ENCODE measurements around the gene MRPL58.
"Not testable (repeated sequence)": the region's sequence is repeated elsewhere in the genome, so short reads cannot be mapped to it uniquely, and the experiment has no call there.

Gene MRPL58

GRCh38 chr17:75012096-75012345, 449 bp upstream of the MRPL58 start:
- DNase-seq, result peak in 4 of 56 donors; percentile 41 to 57 (median 52)

DNA sequence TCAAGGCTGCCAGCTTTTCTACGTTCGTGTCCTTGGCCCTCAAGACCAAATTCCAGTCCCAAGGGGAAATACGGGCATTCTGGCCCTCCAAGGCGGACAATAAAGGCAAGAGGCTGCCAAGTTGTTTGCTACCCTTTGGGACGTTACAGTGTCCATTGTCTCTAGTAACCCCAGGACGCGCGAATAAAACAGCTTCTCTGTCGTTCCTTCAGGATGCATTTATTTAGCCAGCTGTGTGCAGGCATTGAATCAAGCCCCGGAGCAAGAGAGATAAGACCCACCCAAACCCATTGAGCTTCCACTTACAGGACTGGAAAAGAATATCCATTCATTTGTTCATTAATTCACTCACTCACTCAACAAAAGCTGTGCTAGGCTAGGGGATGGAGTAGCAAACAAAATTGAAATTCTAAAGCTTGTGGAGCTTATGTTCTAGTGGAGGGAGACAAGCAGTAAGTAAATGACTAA, 656 bp downstream of the MRPL58 start:
- no peak for DNase-seq

DNA sequence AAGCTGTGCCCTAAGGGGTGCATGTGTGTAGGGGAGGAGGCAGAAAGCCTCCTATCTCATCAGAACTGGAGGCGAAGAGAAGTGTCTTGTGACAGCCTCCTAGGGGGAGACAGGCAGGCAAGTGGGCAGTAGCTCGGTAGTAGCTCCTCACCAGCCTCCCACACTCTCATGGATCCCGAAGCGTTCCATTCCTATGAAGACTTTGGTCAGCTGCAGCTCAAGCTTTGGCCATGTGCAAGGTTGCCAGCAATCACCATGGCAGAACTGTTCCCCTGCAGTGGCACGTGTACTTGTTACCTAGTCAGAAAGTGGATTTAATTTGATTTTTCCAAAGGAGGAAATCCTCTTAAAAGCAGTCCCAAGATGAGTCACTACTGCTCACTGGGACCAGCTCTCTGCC, 6.7 kb downstream of the MRPL58 start:
- peak in 4 of 56 donors; percentile 11 to 23 (median 15) for DNase-seq

DNA sequence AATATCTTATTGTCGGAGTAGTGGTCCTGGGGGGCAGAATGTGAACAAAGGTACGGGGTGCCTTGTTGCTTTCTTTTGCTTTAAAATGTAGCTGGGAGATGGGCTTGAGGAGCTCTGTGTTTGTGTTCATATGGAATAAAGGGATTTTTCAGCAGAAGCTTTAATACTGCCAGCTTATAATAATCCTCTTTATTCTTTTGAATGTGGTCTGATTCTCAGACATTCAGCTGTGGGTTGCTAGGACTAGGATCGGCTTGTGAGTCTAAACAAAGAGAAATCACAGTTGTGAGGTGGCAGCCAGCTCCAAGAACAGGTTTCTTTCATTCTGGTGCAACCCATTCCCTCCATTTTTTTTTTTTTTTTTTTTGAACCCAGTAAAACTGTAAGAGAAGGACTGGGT, 7.2 kb downstream of the MRPL58 start:
- peak in 2 of 56 donors; percentile 18 to 25 for DNase-seq

- DNase-seq, result peak in 22 of 56 donors; percentile 15 to 75 (median 44)
These were observed 8.1 kb downstream of the MRPL58 start for GRCh38 chr17:75020331-75021110.

GRCh38 chr17:75024686-75025397, 12.4 kb downstream of the MRPL58 start:
- no peak for DNase-seq

- not testable (repeated sequence) for DNase-seq
These were observed 12.9 kb downstream of the MRPL58 start for GRCh38 chr17:75025398-75025734.

DNA sequence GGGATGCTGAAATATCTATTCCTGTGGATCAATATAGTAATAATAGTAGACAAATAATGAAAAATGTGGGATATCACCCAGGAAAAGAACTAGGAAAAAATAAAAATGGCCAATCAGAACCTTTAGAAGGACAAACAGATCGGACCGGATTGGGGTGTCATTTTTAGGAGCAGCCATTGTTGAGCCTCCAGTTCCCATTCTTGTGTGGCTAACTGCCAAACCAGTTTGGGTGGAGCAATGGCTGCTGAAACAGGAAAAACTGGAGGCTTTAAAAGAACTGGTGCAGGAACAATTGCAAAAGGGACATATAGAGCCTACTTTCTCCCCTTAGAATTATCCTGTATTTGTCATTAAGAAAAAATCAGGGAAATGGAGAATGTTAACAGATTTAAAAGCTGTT, 14.2 kb downstream of the MRPL58 start:
- not testable (repeated sequence) for DNase-seq

DNA sequence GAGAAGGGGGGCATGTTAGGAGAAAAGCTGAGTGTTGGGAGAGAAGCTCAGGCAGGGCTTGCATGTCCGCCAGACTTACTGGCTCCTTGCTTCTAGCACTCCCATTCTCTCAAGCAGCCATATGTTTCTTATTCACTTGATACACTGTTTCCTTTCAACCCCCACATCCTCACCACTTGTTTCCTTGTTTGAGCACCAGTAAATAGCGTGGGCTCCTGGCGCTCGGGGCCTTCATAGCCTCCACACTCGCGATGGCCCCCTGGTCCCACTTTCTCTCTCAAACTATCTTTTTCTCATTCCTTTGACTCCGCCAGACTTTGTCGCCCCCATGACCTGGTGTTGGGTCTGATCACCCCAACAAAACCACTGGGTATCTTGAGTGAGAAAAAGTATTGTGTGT, 17.7 kb downstream of the MRPL58 start:
- no peak for DNase-seq

DNA sequence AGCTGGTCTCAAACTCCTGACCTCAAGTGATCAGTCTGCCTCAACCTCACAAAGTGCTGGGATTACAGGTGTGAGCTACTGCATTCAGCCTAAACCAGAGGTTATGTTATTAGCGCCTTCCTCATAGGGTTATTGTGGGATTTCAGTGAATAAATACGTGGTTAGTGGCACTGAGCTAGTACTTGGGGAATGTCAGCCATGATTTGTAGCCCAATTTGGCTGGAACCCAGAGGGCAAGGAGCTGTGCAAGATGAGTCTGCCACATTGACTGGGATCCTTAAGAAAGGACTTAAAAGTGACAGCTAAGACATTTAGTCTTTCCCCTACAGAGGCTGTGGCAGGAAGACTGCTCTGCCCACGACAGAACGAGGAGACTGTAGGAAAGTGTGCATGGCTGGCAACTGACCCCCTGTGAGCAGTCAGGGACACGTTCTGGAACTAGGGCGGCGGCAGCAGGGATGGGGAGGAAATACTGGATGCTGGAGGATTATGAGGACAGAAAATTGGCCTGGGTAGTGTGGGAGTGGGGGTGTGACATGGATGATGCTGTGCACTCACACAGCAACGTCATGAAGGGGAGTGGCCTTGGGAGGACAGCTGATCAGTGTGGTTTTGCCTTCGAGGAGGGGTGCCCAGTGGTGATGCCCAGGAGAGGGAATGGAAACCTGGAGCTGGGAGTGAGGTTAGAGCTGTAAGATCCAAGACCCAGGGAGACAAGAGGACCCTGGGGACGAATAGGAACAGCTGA, 19.7 kb downstream of the MRPL58 start:
- peak in 53 of 56 donors; percentile 28 to 92 (median 78) for DNase-seq

GRCh38 chr17:75032720-75033280, 20.3 kb downstream of the MRPL58 start:
- DNase-seq, result peak in 3 of 56 donors; percentile 48 to 66 (median 64)

- DNase-seq, result peak; percentile 37 to 95 (median 82)
These were observed 21.1 kb downstream of the MRPL58 start for GRCh38 chr17:75033346-75034235.

DNA sequence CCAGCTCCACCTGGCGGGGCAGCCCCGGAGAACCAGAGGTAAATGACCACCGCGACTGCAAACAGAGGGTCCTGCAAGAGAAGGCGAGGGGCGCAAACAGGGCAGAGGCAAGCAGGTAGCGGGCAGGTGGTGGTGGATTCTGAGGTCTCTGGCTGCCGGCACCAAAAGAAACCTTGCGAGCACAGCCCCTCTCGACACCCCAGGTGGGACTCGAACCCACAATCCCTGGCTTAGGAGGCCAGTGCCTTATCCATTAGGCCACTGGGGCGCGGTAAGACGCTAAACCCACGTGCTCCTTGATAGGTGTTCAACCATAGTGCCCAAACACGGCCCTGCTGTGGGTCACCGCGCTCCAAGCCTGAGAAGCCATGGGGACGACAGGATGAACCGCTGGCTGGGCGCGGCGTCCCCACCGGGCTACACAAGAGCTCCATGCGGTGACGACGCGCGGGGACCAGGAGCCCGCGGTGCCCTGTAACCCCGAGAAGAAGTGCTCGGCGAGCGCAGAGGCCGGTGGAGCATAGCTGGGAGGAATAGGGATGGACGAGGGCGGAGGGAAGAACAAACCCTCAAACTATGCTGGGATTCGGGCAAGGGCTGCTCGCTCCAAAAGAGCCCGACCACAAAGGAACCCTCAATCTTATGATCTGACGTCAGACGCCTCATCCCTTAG, 21.9 kb downstream of the MRPL58 start:
- peak in 55 of 56 donors; percentile 43 to 96 (median 76) for DNase-seq

DNA sequence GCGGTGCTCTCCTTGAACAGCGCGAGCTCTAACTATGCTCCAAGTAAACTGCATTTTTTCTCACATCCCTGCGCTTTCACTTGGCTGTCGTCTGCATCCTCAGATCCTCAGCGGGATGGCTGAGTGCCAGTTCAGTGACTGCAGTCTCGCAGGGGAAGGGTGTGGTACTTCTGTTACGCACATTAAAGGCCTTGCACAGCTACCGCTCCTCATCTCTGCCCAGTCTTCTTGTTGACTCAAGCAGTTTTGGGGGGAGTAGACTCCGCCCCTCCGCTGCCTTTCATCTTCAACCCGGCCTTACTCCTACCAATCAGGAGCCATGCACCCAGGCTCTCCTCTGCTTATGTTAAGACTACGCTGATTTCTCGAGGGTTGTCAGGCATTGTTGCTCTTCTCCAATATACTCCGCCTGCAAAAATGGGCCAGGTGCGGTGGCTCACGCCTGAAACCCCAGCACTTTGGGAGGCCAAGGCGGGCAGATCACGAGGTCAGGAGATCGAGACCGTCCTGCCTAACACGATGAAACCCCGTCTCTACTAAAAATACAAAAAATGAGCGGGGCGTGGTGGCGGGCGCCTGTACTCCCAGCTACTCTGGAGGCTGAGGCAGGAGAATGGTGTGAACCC, 24.3 kb downstream of the MRPL58 start:
- peak in 21 of 56 donors; percentile 8 to 70 (median 34) for DNase-seq

- no peak for DNase-seq
These were observed 26.8 kb downstream of the MRPL58 start for GRCh38 chr17:75039238-75039637.

DNA sequence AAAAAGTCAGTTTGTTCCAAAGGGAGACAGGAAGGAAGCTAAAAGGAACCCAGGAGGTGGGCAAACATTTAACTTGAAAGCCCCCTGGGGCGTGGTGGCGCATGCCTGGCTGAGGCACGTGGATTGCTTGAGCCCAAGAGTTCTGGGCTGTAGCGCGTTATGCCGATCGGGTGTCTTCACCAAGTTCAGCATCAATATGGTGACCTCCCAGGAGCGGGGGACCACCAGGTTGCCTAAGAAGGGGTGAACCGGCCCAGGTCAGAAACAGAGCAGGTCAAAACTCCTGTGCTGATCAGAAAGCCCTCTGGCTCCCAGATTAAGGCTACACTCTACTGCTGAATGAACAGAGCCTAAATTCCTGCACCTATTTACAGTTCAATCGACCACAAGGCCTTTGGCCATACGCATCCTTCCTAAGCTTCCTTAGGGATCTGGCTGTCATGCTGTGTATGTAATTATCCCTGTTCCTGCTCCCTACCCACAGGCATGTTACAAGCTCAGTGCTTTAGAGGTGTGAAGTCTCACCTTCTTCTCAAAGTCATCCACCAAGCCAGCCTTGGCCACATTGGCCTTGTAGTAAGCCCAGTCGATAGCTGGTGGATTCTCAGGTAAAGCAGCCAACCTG, 29.3 kb downstream of the MRPL58 start:
- no peak for DNase-seq

DNA sequence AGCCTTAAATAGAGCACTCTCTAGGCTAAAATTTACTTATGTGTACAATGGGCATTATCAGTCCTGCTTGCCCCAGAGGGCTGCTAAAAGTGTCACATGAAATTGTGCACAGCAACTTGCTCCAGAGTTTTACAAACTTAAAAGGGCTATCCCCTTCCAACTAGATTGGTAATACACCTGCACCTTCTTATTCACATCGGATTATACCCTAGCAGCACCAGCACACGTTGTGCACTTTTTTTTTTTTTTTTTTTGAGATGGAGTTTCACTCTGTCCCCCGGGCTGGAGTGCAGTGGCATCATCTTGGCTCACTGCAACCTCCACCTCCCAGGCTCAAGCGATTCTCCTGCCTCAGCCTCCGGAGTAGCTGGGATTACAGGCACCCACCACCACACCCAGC, 31.3 kb downstream of the MRPL58 start:
- not testable (repeated sequence) for DNase-seq

- DNase-seq, result no peak
These were observed 32.2 kb downstream of the MRPL58 start for GRCh38 chr17:75044716-75045115.

- not testable (repeated sequence) for DNase-seq
These were observed 33.5 kb downstream of the MRPL58 start for GRCh38 chr17:75045946-75046406.
